ENCODE measurements around the gene NKD1. TPM values are rescaled to one million over a fixed set of nuclear protein-coding genes. Genes with fewer than 3 reads are reported as not detected.

The NKD1 gene
- total RNA-seq, 1 donor = not detected

GRCh38 chr16:50546125-50546524 lies 2.1 kb upstream of the NKD1 start:
- no peak overlapping the region for H3K4me3 ChIP-seq (ENCODE audit: low read depth, low read length)
- no peak for TF ChIP-seq CTCF (IDR thresholded peaks at IDR 0.05; ENCODE audit: insufficient read depth, low read depth, low read length)
- no peak for DNase-seq (ENCODE audit: low read depth)

- TF ChIP-seq CTCF (IDR thresholded peaks at IDR 0.05; ENCODE audit: insufficient read depth, low read depth, low read length) = no peak
- peak overlapping the region; percentile 63 for H3K4me3 ChIP-seq (ENCODE audit: low read depth, low read length)
- DNase-seq (ENCODE audit: low read depth) = no peak
Observed at GRCh38 chr16:50547340-50548124, 664 bp upstream of the NKD1 start.

GRCh38 chr16:50548909-50549560 lies 839 bp downstream of the NKD1 start:
- DNase-seq (ENCODE audit: low read depth) = no peak
- peak overlapping the region; percentile 43 for H3K4me3 ChIP-seq (ENCODE audit: low read depth, low read length)
- no peak for TF ChIP-seq CTCF (IDR thresholded peaks at IDR 0.05; ENCODE audit: insufficient read depth, low read depth, low read length)

- no peak for TF ChIP-seq CTCF (IDR thresholded peaks at IDR 0.05; ENCODE audit: insufficient read depth, low read depth, low read length)
- H3K4me3 ChIP-seq (ENCODE audit: low read depth, low read length) = no peak overlapping the region
- DNase-seq (ENCODE audit: low read depth) = no peak
Observed at GRCh38 chr16:50549561-50549915, 1.3 kb downstream of the NKD1 start.

- no peak overlapping the region for H3K4me3 ChIP-seq (ENCODE audit: low read depth, low read length)
- TF ChIP-seq CTCF (IDR thresholded peaks at IDR 0.05; ENCODE audit: insufficient read depth, low read depth, low read length) = no peak
- no peak for DNase-seq (ENCODE audit: low read depth)
Observed at GRCh38 chr16:50550035-50550434, 1.8 kb downstream of the NKD1 start.

- TF ChIP-seq CTCF (IDR thresholded peaks at IDR 0.05; ENCODE audit: insufficient read depth, low read depth, low read length) = no peak
- DNase-seq (ENCODE audit: low read depth) = no peak
- no peak overlapping the region for H3K4me3 ChIP-seq (ENCODE audit: low read depth, low read length)
Observed at GRCh38 chr16:50550866-50551641, 2.9 kb downstream of the NKD1 start.

All from fibroblast of villous mesenchyme (primary cell).